NCI-H1930 (cell line): Measurements from ENCODE around the gene RAVER1.
"Not testable (repeated sequence)": the region's sequence is repeated elsewhere in the genome, so short reads cannot be mapped to it uniquely, and the experiment has no call there.

ENCODE experiments used
- DNase-seq, 2 experiments: peaks; one replicate each; lab custom pipeline; 2025; lab: John Stamatoyannopoulos, UW

Gene RAVER1

GRCh38 chr19:10290357-10290875 lies 42.9 kb downstream of the RAVER1 start:
- DNase-seq, result no peak

- no peak for DNase-seq
Observed at GRCh38 chr19:10289836-10290356, 43.4 kb downstream of the RAVER1 start, which contains the start of gene ICAM5. ICAM5 (plus strand) TSS chr19:10289952; CDS start chr19:10290044, 92 bp downstream.

GRCh38 chr19:10289167-10289835 lies 44.0 kb downstream of the RAVER1 start:
- DNase-seq, result peak; percentile 21 to 37

- DNase-seq, result no peak
Observed at GRCh38 chr19:10288662-10289166, 44.6 kb downstream of the RAVER1 start.

GRCh38 chr19:10286803-10287737 lies 46.3 kb downstream of the RAVER1 start, which contains the start of gene ICAM4:
ICAM4 (plus strand) TSS chr19:10286955; CDS start chr19:10287013, 58 bp downstream.
- no peak for DNase-seq

GRCh38 chr19:10285393-10285792 lies 47.9 kb downstream of the RAVER1 start:
- no peak for DNase-seq

- DNase-seq, result no peak
Observed at GRCh38 chr19:10284960-10285278, 48.4 kb downstream of the RAVER1 start.

- no peak for DNase-seq
Observed at GRCh38 chr19:10284065-10284959, 49.0 kb downstream of the RAVER1 start.

- DNase-seq, result no peak
Observed at GRCh38 chr19:10283301-10284064, 49.8 kb downstream of the RAVER1 start.

GRCh38 chr19:10282043-10282442 lies 51.3 kb downstream of the RAVER1 start:
- DNase-seq, result not testable (repeated sequence)

GRCh38 chr19:10279737-10280442 lies 53.4 kb downstream of the RAVER1 start:
- no peak for DNase-seq

- no peak for DNase-seq
Observed at GRCh38 chr19:10278935-10279334, 54.4 kb downstream of the RAVER1 start.

GRCh38 chr19:10277795-10278589 lies 55.3 kb downstream of the RAVER1 start:
- DNase-seq, result no peak

- DNase-seq, result no peak
Observed at GRCh38 chr19:10274589-10274988, 58.7 kb downstream of the RAVER1 start.

GRCh38 chr19:10271543-10272086 lies 61.7 kb downstream of the RAVER1 start:
- no peak for DNase-seq

GRCh38 chr19:10270616-10271394 lies 62.5 kb downstream of the RAVER1 start, which contains the start of gene ICAM1:
ICAM1 (plus strand) TSS chr19:10271120; CDS start chr19:10271160, 40 bp downstream.
- no peak for DNase-seq

GRCh38 chr19:10270180-10270615 lies 63.1 kb downstream of the RAVER1 start:
- DNase-seq, result no peak
